LNCaP clone FGC (cell line): Measurements from ENCODE around the gene HSH2D.
"Not testable (repeated sequence)": the region's sequence is repeated elsewhere in the genome, so short reads cannot be mapped to it uniquely, and the experiment has no call there.

Experiments used
- DNase-seq: peaks from one replicate; pipeline ENCODE4 v3.0.0-alpha.2; 2011; ENCODE audit warnings: low read depth
- H3K4me3 ChIP-seq: 2 replicates; pipeline ENCODE4 v1.5.1; 2011; ENCODE audit warnings: mild to moderate bottlenecking, low read depth, low read length, control low read depth
- TF ChIP-seq, protein P1 (sequence below): IDR thresholded peaks from 2 replicates; pipeline ENCODE4 v1.5.1; 2012; ENCODE audit warnings: mild to moderate bottlenecking; ENCODE audit not compliant: control insufficient read depth, insufficient read depth; ENCODE audit errors: extremely low read depth

HSH2D gene

DNA sequence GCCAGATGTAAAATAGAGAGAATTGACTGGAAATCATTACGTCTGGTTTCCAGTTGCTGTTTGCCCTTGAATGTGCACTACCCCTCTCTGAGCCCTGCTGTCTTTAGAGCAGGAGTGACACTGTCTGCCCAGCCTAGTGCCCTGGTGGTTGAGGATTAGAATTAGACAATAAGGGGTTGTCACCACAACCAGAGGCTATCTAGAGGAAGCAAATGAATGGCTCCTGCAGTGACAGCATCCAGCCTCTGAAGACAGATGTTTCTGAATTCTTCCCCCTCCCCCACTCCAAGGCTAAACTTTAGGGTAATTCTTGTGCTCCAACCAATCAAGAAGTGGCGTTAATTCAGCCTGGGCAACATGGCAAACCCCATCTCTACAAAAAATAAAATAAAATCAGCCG, 29.8 kb upstream of the HSH2D start:
- DNase-seq: no peak
- no peak overlapping the region for H3K4me3 ChIP-seq
- TF ChIP-seq, protein P1, sequence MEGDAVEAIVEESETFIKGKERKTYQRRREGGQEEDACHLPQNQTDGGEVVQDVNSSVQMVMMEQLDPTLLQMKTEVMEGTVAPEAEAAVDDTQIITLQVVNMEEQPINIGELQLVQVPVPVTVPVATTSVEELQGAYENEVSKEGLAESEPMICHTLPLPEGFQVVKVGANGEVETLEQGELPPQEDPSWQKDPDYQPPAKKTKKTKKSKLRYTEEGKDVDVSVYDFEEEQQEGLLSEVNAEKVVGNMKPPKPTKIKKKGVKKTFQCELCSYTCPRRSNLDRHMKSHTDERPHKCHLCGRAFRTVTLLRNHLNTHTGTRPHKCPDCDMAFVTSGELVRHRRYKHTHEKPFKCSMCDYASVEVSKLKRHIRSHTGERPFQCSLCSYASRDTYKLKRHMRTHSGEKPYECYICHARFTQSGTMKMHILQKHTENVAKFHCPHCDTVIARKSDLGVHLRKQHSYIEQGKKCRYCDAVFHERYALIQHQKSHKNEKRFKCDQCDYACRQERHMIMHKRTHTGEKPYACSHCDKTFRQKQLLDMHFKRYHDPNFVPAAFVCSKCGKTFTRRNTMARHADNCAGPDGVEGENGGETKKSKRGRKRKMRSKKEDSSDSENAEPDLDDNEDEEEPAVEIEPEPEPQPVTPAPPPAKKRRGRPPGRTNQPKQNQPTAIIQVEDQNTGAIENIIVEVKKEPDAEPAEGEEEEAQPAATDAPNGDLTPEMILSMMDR: no peak

DNA sequence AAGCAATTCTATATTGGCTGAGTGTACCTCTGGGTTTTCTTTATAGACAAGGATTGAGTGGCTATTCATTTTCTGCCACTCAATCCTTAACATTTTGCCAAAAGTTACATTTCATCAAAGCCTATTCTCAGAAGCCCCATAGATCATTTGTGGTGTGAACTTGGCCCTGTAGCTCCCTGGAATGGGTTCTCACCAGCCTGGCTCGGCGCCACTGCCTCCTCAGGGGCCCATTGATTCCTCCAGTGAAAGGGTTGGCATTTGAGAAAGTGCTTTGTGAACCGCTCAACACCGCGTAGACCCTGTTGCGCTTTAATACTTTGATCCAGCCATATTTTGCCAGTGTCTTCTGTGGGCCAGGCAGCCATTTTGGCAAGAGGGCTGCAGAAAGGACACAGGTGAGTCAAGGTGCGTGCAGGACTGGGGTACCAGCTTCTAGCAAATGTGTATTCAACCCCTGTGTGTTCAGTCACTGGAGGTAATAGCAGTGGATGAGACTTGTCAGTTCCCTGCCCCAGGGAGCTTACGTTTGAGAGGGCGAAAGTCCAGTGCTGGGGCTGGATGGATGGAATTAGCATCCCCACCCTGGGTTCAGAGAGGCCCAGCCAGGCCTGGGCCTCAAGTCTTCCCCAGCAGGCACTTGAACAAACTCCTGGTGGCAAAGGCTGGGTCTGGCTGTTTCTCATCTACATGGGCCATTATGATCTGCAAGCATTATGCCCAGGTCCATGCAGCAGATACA, 28.0 kb upstream of the HSH2D start:
- DNase-seq: no peak
- H3K4me3 ChIP-seq: no peak overlapping the region
- TF ChIP-seq, protein P1: no peak

DNA sequence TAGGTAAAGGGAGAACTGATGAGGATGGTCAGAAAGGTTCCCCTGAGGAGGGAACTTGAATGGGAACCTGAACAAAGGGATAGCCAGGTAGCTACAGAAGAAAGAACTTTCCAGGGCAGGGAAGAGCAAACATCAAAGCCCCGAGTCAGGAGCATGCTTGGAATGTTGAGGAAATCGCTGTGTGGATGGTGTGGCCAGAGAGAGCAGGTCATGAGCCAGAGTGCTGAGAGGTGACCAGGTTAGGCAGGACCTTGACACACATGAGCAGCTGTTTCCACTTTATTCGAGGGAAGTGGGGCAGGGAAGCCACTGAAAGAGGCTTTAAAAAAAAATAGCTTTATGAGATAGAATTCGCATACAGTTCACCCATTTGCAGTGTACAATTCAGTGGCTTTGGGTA, 27.4 kb upstream of the HSH2D start:
- H3K4me3 ChIP-seq: no peak overlapping the region
- TF ChIP-seq, protein P1: no peak

DNA sequence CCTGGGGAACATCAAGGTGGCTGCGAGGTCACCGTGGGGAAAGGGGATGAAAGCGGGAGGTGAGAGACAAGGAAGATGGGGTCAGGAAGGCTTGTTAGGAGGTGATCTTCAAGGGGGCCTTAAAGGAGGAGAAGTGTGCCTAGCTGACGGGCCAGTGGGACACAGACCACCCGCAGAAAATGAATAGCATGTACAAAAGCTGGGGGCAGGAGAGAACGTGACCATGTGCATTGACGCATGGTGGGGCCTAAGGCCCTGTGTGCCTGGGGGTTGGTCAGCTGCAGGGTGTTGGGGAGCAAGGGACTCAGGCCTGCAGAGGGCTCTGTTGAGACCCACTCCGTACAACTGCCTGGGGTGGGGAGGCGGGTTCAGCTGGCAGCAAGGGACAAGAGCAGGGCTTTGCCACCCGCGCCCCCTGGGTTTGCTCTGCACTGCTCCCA, 25.9 kb upstream of the HSH2D start:
- TF ChIP-seq, protein P1: no peak

More for the DNA sequence above, 27.4 kb upstream of the HSH2D start:
- no peak for DNase-seq

DNA sequence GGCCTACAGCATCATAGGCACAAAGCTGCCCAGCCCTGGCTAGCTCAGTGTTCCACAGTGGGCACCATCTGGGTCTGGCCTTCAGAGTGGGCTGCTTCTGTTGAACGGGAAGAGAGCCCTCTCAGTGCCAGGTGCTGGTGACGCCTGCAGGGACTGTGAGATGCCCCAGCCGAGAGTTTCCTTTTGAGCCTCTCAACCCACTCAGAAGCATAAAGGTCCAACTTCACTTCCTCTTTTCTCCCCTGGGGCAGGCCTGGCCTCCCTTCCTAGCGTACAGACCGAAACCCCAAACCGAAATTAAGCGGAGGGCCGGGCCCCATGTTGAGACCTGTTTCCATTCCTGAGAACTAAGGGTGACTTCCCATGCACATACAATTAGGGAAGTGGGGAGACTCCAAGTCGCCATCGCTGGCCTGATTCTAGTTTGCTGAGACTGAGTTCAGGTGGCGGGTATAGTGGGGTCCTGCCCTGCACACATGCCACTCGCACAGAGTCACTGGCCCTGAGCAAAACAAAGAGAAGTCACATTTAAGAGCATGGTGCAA, 24.9 kb upstream of the HSH2D start:
- H3K4me3 ChIP-seq: no peak overlapping the region
- no peak for DNase-seq
- TF ChIP-seq, protein P1: no peak

More for the DNA sequence above, 25.9 kb upstream of the HSH2D start:
- no peak overlapping the region for H3K4me3 ChIP-seq
- no peak for DNase-seq

DNA sequence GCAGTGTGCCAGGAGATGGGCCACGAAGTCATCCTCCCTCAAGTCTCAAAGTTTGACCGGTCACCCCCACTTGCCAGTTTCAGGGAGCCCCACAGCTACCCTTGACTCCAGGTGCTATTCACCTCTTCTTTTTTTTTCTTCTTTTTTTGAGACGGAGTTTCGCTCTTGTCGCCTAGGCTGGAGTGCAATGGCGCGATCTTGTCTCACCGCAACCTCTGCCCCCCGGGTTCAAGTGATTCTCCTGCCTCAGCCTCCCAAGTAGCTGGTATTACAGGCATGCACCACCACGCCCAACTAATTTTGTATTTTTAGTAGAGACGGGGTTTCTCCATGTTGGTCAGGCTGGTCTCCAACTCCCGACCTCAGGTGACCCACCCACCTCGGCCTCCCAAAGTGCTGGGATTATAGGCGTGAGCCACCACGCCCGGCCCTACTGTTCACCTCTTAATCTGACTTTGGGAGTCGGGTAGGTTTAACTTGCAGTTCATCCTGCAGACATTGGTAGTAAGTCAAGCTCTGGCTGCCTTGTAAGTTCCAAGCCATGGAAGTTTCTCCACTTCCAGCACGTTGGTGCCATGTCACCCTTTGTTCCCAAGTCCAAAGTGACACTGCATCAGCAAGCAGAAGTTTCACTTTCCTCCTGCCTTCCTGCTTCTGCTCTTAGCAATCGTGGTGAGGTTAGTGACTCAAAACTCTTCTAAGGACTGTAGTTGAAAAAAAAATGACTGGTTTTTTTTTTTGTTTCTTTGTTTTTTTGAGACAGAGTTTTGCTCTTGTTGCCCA, 24.2 kb upstream of the HSH2D start:
- DNase-seq, H3K4me3 ChIP-seq: not testable (repeated sequence)

DNA sequence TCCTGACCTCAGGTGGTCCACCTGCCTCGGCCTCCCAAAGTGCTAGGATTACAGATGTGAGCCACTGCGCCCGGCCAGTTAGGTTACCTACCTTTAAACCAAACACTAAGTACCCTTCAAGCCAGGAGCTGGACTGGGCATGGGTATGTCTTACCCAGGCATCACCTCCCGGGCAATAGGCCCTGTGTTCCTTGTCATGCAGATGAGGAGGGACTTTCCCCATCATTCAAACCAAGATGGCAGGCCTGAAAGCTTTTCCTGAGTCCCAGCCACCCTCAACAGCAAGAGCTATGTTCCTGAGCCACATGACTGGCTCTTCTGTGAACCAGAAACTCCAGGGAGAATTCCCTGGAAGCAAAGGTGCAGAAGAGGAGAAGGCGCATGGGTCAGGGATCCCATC, 22.3 kb upstream of the HSH2D start:
- TF ChIP-seq, protein P1: no peak
- no peak for DNase-seq
- no peak overlapping the region for H3K4me3 ChIP-seq
